Neural progenitor cell (in vitro differentiated cells): ENCODE measurements around the gene DDAH1. TPM values are rescaled to one million over a fixed set of nuclear protein-coding genes. Genes with fewer than 3 reads are reported as not detected.
A peak's percentile ranks its signal among the peaks of the same experiment; 100 is the strongest.

Experiments
- DNase-seq: peaks from one replicate; pipeline ENCODE4 v3.0.0-alpha.2; 2016; ENCODE audit warnings: low spot score
- H2AFZ ChIP-seq: fragments of 200-600 bp; sonication (generic); replicated peaks from 2 replicates; pipeline ENCODE4 v1.6.1; 2016; ENCODE audit warnings: antibody characterized with exemption
- H3F3A ChIP-seq: fragments of 200-600 bp; sonication (generic); 2 replicates; pipeline ENCODE4 v1.6.1; 2016; ENCODE audit warnings: antibody characterized with exemption, low read depth
- H3K27ac ChIP-seq: fragments of 200-600 bp; sonication (generic); 2 replicates; pipeline ENCODE4 v1.5.1; 2016; ENCODE audit warnings: mild to moderate bottlenecking
- H3K27me3 ChIP-seq: fragments of 200-600 bp; sonication (generic); 2 replicates; pipeline ENCODE4 v1.6.1; 2016; ENCODE audit warnings: mild to moderate bottlenecking, moderate library complexity
- H3K36me3 ChIP-seq: fragments of 200-600 bp; sonication (generic); 2 replicates; pipeline ENCODE4 v1.5.1; 2016
- H3K4me1 ChIP-seq: fragments of 200-600 bp; sonication (generic); 2 replicates; pipeline ENCODE4 v1.6.1; 2016; ENCODE audit warnings: mixed run types
- H3K4me2 ChIP-seq: fragments of 200-600 bp; sonication (generic); 2 replicates; pipeline ENCODE4 v1.6.1; 2016
- H3K4me3 ChIP-seq: fragments of 200-600 bp; sonication (generic); 2 replicates; pipeline ENCODE4 v1.5.1; 2016
- H3K79me2 ChIP-seq: fragments of 200-600 bp; sonication (generic); 2 replicates; pipeline ENCODE4 v1.6.1; 2016; ENCODE audit warnings: low read depth
- H3K9ac ChIP-seq: fragments of 200-600 bp; sonication (generic); 2 replicates; pipeline ENCODE4 v1.6.1; 2016
- H3K9me3 ChIP-seq: fragments of 200-600 bp; sonication (generic); 2 replicates; pipeline ENCODE4 v1.5.1; 2016; ENCODE audit warnings: low read depth
- H4K20me1 ChIP-seq: fragments of 200-600 bp; sonication (generic); 2 replicates; pipeline ENCODE4 v1.6.1; 2016; ENCODE audit warnings: low read depth
- H3K27ac Mint-ChIP-seq: 3 replicates; pipeline ENCODE4 v1.8.0; 2021; ENCODE audit warnings: mixed read lengths
- H3K27me3 Mint-ChIP-seq: 2 replicates; pipeline ENCODE4 v1.8.0; 2022; ENCODE audit warnings: low read depth, mild to moderate bottlenecking, inconsistent platforms, moderate library complexity, mixed read lengths; ENCODE audit not compliant: insufficient read depth
- H3K36me3 Mint-ChIP-seq: 3 replicates; pipeline ENCODE4 v1.8.0; 2021; ENCODE audit warnings: mixed read lengths
- H3K4me1 Mint-ChIP-seq: 3 replicates; pipeline ENCODE4 v1.8.0; 2021; ENCODE audit warnings: mixed read lengths
- H3K4me3 Mint-ChIP-seq: 3 replicates; pipeline ENCODE4 v1.8.0; 2021; ENCODE audit warnings: mild to moderate bottlenecking, moderate library complexity, mixed read lengths
- H3K9me3 Mint-ChIP-seq: 3 replicates; pipeline ENCODE4 v1.8.0; 2020; ENCODE audit warnings: mixed read lengths
- CTCF ChIP-seq: fragments of 200-600 bp; sonication (generic); IDR thresholded peaks from 2 replicates; pipeline ENCODE4 v1.5.1; 2017; ENCODE audit warnings: antibody characterized with exemption, mild to moderate bottlenecking
- EZH2 ChIP-seq: fragments of 200-600 bp; sonication (generic); IDR thresholded peaks from 2 replicates; pipeline ENCODE4 v1.6.1; 2017; ENCODE audit warnings: antibody characterized with exemption, mild to moderate bottlenecking, moderate library complexity
- EZH2phosphoT487 ChIP-seq: fragments of 200-600 bp; sonication (generic); IDR thresholded peaks from 2 replicates; pipeline ENCODE4 v1.6.1; 2017; ENCODE audit warnings: antibody characterized with exemption
- total RNA-seq: library from RNA; depleted of rRNA; stranded (reverse); fragments of >200 nt; gene quantifications from 2 replicates; pipeline ENCODE4 v1.2.3, GENCODE V29; 2015; ENCODE audit warnings: low replicate concordance

The DDAH1 gene
- total RNA-seq, 1 donor from 2014 or later, result 23.1 TPM

GRCh38 chr1:85339656-85340399 is 125.1 kb downstream of the DDAH1 start:
- H3K4me3 ChIP-seq, result no peak overlapping the region
- H3K27ac ChIP-seq, result no peak overlapping the region
- H3K79me2 ChIP-seq, result no peaks in the 10 kb centered on the region
- Mint-ChIP-seq H3K4me3 (no peak overlapping the region), H3K27ac (peak overlapping the region; percentile 15), H3K9me3 (no peaks in the 10 kb centered on the region), H3K4me1 (peaks cover 4% of the 10 kb centered on the region), H3K27me3 (peaks cover 2% of the 10 kb centered on the region), H3K36me3 (peaks cover 5% of the 10 kb centered on the region)
- H3K36me3 ChIP-seq, result no peaks in the 10 kb centered on the region
- TF ChIP-seq EZH2 (no peak), CTCF (no peak), EZH2phosphoT487 (no peak)
- no peaks in the 10 kb centered on the region for H4K20me1 ChIP-seq
- H3F3A ChIP-seq, result no peaks in the 10 kb centered on the region
- H3K4me1 ChIP-seq, result no peaks in the 10 kb centered on the region
- no peaks in the 10 kb centered on the region for H3K27me3 ChIP-seq
- H2AFZ ChIP-seq, result no peak overlapping the region
- no peak overlapping the region for H3K4me2 ChIP-seq
- DNase-seq, result no peak
- H3K9ac ChIP-seq, result no peak overlapping the region
- no peaks in the 10 kb centered on the region for H3K9me3 ChIP-seq

GRCh38 chr1:85339089-85339488 is 125.9 kb downstream of the DDAH1 start:
- peaks cover 2% of the 10 kb centered on the region for H3K9me3 Mint-ChIP-seq
- Histone ChIP-seq H3K36me3 (no peaks in the 10 kb centered on the region), H3K4me3 (no peak overlapping the region), H3F3A (no peaks in the 10 kb centered on the region), H2AFZ (no peak overlapping the region), H3K27ac (no peak overlapping the region), H3K9ac (no peak overlapping the region), H3K4me2 (no peak overlapping the region), H4K20me1 (no peaks in the 10 kb centered on the region), H3K9me3 (no peaks in the 10 kb centered on the region), H3K27me3 (no peaks in the 10 kb centered on the region), H3K4me1 (no peaks in the 10 kb centered on the region), H3K79me2 (no peaks in the 10 kb centered on the region)
- no peak for DNase-seq
- H3K4me3 Mint-ChIP-seq, result no peak overlapping the region
- peaks cover 5% of the 10 kb centered on the region for H3K27me3 Mint-ChIP-seq
- H3K27ac Mint-ChIP-seq, result no peak overlapping the region
- H3K4me1 Mint-ChIP-seq, result peaks cover 4% of the 10 kb centered on the region
- H3K36me3 Mint-ChIP-seq, result peaks cover 8% of the 10 kb centered on the region
- TF ChIP-seq CTCF (no peak), EZH2phosphoT487 (no peak), EZH2 (no peak)

GRCh38 chr1:85334962-85335361 is 130.0 kb downstream of the DDAH1 start:
- H3K27me3 Mint-ChIP-seq, result peaks cover 6% of the 10 kb centered on the region
- Histone ChIP-seq H3K36me3 (no peaks in the 10 kb centered on the region), H3K4me1 (no peaks in the 10 kb centered on the region), H3K4me3 (no peak overlapping the region), H3K9ac (no peak overlapping the region), H2AFZ (no peak overlapping the region), H3K27ac (no peak overlapping the region), H3F3A (no peaks in the 10 kb centered on the region), H3K4me2 (no peak overlapping the region), H3K27me3 (no peaks in the 10 kb centered on the region), H4K20me1 (no peaks in the 10 kb centered on the region), H3K79me2 (no peaks in the 10 kb centered on the region), H3K9me3 (no peaks in the 10 kb centered on the region)
- H3K4me1 Mint-ChIP-seq, result peaks cover 10% of the 10 kb centered on the region
- TF ChIP-seq CTCF, result no peak
- no peak for TF ChIP-seq EZH2
- no peak for TF ChIP-seq EZH2phosphoT487
- H3K27ac Mint-ChIP-seq, result no peak overlapping the region
- H3K9me3 Mint-ChIP-seq, result peaks cover 16% of the 10 kb centered on the region
- H3K36me3 Mint-ChIP-seq, result peaks cover 11% of the 10 kb centered on the region
- no peak for DNase-seq
- H3K4me3 Mint-ChIP-seq, result no peak overlapping the region
